ENCODE measurements around the gene COG3. TPM values are rescaled to one million over a fixed set of nuclear protein-coding genes. Genes with fewer than 3 reads are reported as not detected.

The COG3 gene
- total RNA-seq, 1 experiment from 2014 or later, result 17.6 TPM

DNA sequence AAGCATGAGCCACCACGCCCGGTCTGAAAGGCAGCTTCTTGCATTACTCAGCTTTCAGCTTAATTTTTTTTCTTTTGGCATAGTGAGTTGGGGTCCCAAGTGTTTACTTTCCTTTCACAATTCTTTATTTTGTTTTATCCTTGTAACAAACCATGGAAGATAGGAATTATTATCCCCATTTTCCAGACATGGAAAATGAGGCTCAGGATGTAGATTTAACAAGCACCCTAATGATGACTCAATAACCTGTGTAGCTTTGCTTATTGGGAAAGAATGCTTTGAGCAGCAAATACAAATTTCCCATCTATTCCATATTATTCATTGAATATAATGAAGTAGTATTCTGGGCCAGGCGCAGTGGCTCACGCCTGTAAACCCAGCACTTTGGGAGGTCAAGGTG is 13.5 kb upstream of the COG3 start:
- H3K9me2 ChIP-seq (ENCODE audit: insufficient read depth), result no peaks in the 10 kb centered on the region
- CTCF ChIA-PET, result no interaction called here
- no peak overlapping the region for H2AFZ ChIP-seq (ENCODE audit: low read depth, low read length, poor library complexity, severe bottlenecking)
- no peaks in the 10 kb centered on the region for H3K4me1 ChIP-seq (ENCODE audit: control insufficient read depth in 1 of 2, insufficient read depth in 2 of 2, low read length in 2 of 2)
- ATAC-seq (no peak), DNase-seq (ENCODE audit: low read depth, low spot score) (no peak)
- POLR2A ChIA-PET, result no interaction called here
- H3K4me3 ChIP-seq (replicated peaks in 1 of 2; ENCODE audit: low read depth in 1 of 2, low read length in 2 of 2), result no peak overlapping the region
- H3K79me2 ChIP-seq (ENCODE audit: insufficient read depth, low read length), result no peaks in the 10 kb centered on the region
- no peaks in the 10 kb centered on the region; the same call in 1 of the 2 replicates for H3K27me3 ChIP-seq (ENCODE audit: insufficient read depth, low read length)
- intact Hi-C loops (cut with micrococcal nuclease), result no loop called here
- RAD21 ChIA-PET (ENCODE audit: low non-redundant PET in 1 of 2, low total read pairs in 2 of 2, uncharacterized antibody in 2 of 2, unreplicated experiment in 2 of 2), result no interaction called here
- no peaks in the 10 kb centered on the region for H3K9me3 ChIP-seq (ENCODE audit: control insufficient read depth in 1 of 2, insufficient read depth in 1 of 2, low read depth in 1 of 2, low read length in 2 of 2)
- BruUV-seq (replicated peaks), result no TSS peak
- TF ChIP-seq EZH2phosphoT487 (IDR thresholded peaks at IDR 0.05; ENCODE audit: borderline replicate concordance) (no peak), MAX (IDR thresholded peaks at IDR 0.05) (no peak), TCF7L2 (IDR thresholded peaks at IDR 0.05; ENCODE audit: borderline replicate concordance, extremely low read depth, insufficient read depth, insufficient read length) (no peak), CEBPB (IDR thresholded peaks at IDR 0.05; ENCODE audit: low read depth) (no peak), POLR2A (IDR thresholded peaks at IDR 0.05; ENCODE audit: borderline replicate concordance, extremely low read depth, insufficient read depth, insufficient read length) (no peak), ATF3 (IDR thresholded peaks at IDR 0.05) (no peak), ZFX (IDR thresholded peaks at IDR 0.05) (no peak), FOSL1 (IDR thresholded peaks at IDR 0.05; ENCODE audit: low read depth) (no peak), CBX3 (IDR thresholded peaks at IDR 0.05; ENCODE audit: low read depth) (no peak), SP1 (IDR thresholded peaks at IDR 0.05; ENCODE audit: low read depth) (no peak), YY1 (IDR thresholded peaks at IDR 0.05; ENCODE audit: extremely low read depth, insufficient replicate concordance, low read depth, low read length) (no peak), ELF1 (IDR thresholded peaks at IDR 0.05; ENCODE audit: borderline replicate concordance, low read depth) (no peak), ZNF274 (IDR thresholded peaks at IDR 0.05; ENCODE audit: low read depth, low read length) (no peak), REST (IDR thresholded peaks at IDR 0.05; ENCODE audit: low read depth) (no peak), JUND (IDR thresholded peaks at IDR 0.05) (no peak), SRF (IDR thresholded peaks at IDR 0.05; ENCODE audit: low read depth) (no peak)
- TF ChIP-seq, protein P1, sequence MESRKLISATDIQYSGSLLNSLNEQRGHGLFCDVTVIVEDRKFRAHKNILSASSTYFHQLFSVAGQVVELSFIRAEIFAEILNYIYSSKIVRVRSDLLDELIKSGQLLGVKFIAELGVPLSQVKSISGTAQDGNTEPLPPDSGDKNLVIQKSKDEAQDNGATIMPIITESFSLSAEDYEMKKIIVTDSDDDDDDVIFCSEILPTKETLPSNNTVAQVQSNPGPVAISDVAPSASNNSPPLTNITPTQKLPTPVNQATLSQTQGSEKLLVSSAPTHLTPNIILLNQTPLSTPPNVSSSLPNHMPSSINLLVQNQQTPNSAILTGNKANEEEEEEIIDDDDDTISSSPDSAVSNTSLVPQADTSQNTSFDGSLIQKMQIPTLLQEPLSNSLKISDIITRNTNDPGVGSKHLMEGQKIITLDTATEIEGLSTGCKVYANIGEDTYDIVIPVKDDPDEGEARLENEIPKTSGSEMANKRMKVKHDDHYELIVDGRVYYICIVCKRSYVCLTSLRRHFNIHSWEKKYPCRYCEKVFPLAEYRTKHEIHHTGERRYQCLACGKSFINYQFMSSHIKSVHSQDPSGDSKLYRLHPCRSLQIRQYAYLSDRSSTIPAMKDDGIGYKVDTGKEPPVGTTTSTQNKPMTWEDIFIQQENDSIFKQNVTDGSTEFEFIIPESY (IDR thresholded peaks at IDR 0.05; ENCODE audit: extremely low read depth, insufficient replicate concordance, low read length), result no peak
- TF ChIP-seq, protein P2, sequence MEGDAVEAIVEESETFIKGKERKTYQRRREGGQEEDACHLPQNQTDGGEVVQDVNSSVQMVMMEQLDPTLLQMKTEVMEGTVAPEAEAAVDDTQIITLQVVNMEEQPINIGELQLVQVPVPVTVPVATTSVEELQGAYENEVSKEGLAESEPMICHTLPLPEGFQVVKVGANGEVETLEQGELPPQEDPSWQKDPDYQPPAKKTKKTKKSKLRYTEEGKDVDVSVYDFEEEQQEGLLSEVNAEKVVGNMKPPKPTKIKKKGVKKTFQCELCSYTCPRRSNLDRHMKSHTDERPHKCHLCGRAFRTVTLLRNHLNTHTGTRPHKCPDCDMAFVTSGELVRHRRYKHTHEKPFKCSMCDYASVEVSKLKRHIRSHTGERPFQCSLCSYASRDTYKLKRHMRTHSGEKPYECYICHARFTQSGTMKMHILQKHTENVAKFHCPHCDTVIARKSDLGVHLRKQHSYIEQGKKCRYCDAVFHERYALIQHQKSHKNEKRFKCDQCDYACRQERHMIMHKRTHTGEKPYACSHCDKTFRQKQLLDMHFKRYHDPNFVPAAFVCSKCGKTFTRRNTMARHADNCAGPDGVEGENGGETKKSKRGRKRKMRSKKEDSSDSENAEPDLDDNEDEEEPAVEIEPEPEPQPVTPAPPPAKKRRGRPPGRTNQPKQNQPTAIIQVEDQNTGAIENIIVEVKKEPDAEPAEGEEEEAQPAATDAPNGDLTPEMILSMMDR (IDR thresholded peaks at IDR 0.05 in 2 of 3, conservative IDR thresholded peaks at IDR 0.05 in 1 of 3; ENCODE audit: borderline replicate concordance in 1 of 3, insufficient read depth in 1 of 3, low read depth in 2 of 3, low read length in 2 of 3), result no peak
- H3K36me3 ChIP-seq (ENCODE audit: control insufficient read depth in 1 of 2, insufficient read depth in 2 of 2, low read length in 2 of 2), result no peaks in the 10 kb centered on the region
- H4K20me1 ChIP-seq (ENCODE audit: insufficient read depth), result no peaks in the 10 kb centered on the region
- no peak overlapping the region for H3K9ac ChIP-seq (ENCODE audit: low read length)
- no peak overlapping the region for H3K4me2 ChIP-seq (ENCODE audit: low read length)
- H3K27ac ChIP-seq (ENCODE audit: low read depth, low read length), result no peak overlapping the region
